GM12872 (cell line): Measurements from ENCODE around the gene CACNA1E.

ENCODE experiments used
- TF ChIP-seq, protein P1 (sequence below): IDR thresholded peaks from 3 replicates; pipeline ENCODE4 v1.5.1; 2011; ENCODE audit warnings: low read depth, mild to moderate bottlenecking, low read length, moderate library complexity; ENCODE audit not compliant: insufficient read depth

The CACNA1E gene

DNA sequence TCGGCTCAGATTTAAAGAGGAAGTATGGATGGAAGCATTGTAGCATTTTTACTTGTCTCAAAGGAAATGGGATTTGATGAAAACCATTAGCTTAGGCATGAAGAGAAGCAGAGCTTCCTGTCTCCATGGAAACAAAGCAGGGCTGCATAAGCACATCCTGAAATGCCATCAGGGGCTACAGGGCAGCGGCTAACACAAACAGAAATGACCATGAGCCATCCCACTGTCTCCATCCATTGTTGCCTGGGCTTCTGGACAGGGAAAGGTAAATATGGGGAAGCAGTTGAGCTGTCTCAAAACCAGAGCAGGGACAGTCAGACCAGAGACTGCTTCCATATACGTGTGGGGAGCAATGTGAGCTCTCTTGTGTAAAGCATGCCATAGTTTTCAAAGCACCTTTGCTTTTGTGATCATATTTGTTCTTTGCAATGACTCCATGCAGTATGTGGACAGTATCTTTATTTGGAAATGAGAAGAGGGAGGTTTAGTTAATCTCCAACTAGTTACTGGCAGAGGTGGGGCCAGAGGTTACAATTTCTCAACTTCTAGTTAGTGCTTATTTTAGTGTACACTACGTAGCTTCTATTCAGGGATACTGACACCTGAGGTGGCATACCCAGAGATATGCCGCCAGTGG lies 176.1 kb downstream of the CACNA1E start:
- TF ChIP-seq, protein P1, sequence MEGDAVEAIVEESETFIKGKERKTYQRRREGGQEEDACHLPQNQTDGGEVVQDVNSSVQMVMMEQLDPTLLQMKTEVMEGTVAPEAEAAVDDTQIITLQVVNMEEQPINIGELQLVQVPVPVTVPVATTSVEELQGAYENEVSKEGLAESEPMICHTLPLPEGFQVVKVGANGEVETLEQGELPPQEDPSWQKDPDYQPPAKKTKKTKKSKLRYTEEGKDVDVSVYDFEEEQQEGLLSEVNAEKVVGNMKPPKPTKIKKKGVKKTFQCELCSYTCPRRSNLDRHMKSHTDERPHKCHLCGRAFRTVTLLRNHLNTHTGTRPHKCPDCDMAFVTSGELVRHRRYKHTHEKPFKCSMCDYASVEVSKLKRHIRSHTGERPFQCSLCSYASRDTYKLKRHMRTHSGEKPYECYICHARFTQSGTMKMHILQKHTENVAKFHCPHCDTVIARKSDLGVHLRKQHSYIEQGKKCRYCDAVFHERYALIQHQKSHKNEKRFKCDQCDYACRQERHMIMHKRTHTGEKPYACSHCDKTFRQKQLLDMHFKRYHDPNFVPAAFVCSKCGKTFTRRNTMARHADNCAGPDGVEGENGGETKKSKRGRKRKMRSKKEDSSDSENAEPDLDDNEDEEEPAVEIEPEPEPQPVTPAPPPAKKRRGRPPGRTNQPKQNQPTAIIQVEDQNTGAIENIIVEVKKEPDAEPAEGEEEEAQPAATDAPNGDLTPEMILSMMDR = no peak

DNA sequence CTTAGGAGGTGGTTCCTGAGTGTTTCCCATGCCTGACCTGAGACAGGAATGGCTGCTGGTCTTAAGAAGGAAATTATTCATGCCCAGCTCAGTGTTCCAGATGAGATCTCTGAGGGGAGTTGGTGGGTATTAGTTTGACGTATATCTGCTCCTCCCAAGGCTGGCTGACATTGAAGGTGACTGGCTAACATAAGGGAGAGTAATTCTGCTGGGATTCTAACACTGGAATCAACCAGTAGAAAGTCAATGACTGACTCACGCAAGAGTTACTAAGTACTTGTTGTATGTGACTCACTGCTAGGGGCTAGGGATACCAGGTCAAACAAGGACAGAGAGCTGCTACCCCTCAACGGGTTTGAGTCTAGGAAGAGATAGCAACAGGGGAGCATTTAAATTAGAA lies 177.3 kb downstream of the CACNA1E start:
- TF ChIP-seq, protein P1 = no peak

DNA sequence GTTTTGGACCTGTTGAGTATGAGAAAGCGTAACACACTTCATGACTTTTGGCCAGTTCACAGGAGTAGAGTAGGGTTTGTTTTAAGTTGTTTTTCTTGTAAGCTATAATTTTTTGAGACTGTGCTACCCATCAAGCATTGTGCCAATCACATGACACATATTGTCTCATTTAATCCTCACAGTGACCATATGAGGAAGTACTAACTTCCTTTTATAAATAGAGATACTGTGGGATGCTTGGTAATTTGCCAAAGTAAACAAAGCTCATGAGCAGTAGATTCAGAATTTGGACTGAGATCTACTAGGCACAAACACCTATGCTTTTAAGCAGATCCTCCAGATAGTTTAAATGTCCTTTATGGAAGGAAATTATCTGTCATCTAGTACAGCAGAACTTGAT lies 178.3 kb downstream of the CACNA1E start:
- TF ChIP-seq, protein P1 = no peak

DNA sequence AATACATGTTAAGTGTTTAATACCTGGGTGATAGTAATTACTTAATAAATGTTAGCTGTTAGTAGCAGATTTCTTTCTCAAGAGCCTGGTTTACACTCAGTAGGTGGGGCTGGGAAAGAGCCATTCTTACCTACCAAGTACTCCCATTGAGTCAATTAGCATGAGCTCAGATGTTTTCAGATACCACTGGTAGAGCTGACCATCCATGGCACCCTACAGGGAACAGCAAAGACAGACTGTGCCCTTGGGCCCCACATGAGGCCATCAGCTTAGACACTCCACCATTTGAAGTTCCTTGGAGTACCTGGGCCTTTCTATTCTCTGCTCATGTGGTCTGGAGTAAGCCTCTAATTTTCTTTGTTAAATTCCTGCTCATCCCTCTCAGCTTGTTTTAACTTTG lies 179.3 kb downstream of the CACNA1E start:
- TF ChIP-seq, protein P1 = no peak

DNA sequence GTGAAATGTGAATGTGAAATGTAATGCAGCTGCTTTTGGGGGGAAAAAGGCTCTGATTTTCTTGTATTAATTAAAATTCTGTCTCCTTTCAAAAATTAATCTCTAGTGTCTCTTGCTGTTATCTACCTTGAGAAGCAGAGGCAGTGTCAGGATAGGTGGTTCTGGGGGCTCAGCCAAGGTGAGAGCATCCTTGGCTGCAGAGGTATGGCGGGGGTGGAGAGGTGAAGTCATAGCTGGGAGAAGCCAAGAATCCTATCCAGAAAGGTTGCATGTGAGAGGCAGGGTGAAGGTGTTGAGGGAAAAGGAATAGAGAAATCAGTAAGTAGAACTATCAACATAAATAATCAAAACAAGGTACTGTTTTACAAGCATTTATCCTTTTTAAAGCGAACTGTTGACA lies 181.2 kb downstream of the CACNA1E start:
- TF ChIP-seq, protein P1 = no peak

DNA sequence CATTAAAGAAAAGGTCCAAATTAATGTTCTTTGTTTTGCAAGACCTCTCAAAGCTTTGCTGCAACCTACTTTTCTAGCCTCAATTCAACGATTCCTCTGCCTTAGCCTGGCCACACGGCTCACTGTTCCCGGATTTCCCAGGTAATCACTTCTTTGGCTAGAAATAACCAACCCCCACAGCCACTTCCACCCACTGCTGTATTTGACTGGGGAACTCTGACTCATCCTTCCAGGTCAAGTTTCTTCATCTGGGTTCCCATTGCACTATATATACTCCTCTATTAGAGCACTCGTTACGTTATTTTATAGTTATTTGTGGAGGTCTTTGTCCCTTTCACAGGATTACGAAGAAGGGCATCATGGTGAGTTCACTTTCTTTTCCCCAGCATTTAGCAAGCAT lies 185.9 kb downstream of the CACNA1E start:
- TF ChIP-seq, protein P1 = no peak

DNA sequence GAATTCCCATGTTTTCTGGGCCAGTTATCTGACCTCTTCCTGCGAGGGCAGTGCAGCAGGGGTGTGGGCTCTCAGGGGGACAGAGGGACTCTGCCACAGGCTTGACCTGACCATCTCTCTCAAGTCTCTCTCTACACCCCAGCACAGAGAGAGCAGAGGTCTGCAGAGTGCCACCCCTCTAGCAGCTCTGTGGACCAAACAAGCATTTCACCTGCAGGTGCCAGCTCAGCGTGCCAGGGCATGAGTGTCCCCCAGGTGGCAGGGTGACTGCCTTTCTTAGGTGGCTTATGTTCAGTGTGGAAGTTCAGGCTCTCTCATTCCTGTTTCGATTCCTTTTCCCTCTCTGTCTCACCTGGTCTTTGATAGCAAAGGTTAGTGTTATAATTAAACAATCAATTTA lies 191.3 kb downstream of the CACNA1E start:
- TF ChIP-seq, protein P1 = no peak
